ENCODE results near the gene CCDC63. TPM values are rescaled to one million over a fixed set of nuclear protein-coding genes. Genes with fewer than 3 reads are reported as not detected.

CCDC63 gene
- total RNA-seq, 1 experiment from 2014 or later, result not detected

DNA sequence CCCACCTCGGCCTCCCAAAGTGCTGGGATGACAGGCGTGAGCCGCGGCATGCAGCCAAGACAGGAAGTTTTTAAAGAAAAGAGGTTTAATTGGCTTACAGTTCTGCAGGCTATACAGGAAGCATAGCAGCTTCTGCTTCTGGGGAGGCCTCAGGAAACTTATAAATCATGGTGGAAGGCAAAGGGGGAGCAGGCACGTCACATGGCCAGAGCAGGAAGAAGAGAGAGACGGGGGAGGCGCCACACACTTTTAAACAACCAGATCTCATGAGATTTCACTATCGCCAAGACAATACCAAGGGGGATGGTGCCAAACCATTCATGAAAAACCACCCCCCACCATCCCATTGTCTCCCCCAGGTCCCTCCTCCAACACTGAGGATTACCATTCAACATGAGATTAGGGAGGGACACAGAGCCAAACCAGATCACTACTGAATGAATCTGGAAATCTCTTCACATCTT, 14.1 kb downstream of the CCDC63 start:
- Histone ChIP-seq H3K27me3 (no peaks in the 10 kb centered on the region), H3K36me3 (no peaks in the 10 kb centered on the region), H3K4me3 (no peak overlapping the region), H3K9me3 (no peaks in the 10 kb centered on the region)
- no peak for DNase-seq

- H3K27me3 ChIP-seq, result no peaks in the 10 kb centered on the region
- no peaks in the 10 kb centered on the region for H3K9me3 ChIP-seq
- no peak overlapping the region for H3K4me3 ChIP-seq
- no peaks in the 10 kb centered on the region for H3K36me3 ChIP-seq
- DNase-seq, result no peak
Observed at GRCh38 chr12:110861729-110862128, 14.9 kb downstream of the CCDC63 start.

DNA sequence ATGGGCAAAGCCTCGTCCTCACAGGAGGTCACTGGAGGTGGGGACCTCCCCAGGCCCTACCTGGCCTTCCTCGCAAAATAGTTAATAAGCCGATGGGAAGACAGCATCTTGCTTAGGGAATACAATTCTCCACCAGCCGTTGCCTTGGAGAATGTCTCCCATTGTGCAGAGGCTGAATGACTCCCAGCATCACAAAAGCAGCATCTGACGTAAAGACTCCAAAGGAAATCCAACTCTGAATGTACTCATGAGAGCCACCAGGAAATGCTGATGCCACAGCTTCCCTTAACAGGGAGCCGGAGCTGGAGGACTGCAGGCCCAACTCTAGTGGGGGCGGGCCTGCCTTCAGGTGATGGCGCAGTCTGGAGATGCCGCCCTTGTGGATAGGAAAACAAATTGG, 15.5 kb downstream of the CCDC63 start:
- Histone ChIP-seq H3K9me3 (no peaks in the 10 kb centered on the region), H3K36me3 (no peaks in the 10 kb centered on the region), H3K4me3 (no peak overlapping the region), H3K27me3 (no peaks in the 10 kb centered on the region)
- DNase-seq, result no peak

DNA sequence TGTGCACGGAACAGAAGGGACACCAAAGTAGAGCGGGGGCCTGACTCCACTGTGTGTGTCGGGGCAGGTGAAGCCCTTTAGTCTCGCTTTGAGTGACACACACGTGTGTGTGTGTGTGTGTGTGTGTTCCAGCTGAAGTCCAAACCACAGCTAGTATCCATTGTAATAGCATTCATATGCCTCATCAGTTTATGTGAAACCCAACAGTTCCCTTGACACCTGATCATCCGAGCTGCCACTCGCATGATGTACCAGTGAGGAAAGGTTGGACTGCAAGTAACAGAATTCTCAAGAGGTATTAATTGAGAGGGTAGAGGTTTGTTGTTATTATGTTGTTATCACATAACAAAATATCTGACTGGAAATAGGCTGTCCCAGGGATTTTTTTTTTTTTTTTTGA, 16.4 kb downstream of the CCDC63 start:
- Histone ChIP-seq H3K27me3 (no peaks in the 10 kb centered on the region), H3K4me3 (no peak overlapping the region), H3K36me3 (no peaks in the 10 kb centered on the region), H3K9me3 (no peaks in the 10 kb centered on the region)
- no peak for DNase-seq

DNA sequence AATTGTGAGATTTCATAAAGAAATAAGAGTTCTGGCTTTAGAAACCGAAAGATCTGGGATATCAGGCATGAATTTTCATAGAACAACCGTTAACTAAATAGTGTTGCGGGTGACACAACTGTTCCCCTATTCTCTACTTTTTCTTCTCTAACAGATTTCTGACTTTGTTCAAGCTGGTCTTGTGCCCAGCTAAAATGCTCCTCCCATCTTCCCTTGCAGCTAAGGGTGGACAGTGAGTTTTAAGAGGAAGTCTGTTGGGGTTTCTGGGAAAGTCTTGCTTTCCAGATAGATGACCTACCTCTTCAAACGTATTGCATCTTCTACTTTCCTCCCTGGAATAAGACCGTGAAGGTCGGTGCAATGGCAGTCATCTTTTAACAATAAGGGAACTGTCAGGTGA, 18.7 kb downstream of the CCDC63 start:
- DNase-seq, result no peak
- Histone ChIP-seq H3K36me3 (no peaks in the 10 kb centered on the region), H3K4me3 (no peak overlapping the region), H3K27me3 (peaks cover 6% of the 10 kb centered on the region; the same call in 1 of the 2 replicates), H3K9me3 (no peaks in the 10 kb centered on the region)

DNA sequence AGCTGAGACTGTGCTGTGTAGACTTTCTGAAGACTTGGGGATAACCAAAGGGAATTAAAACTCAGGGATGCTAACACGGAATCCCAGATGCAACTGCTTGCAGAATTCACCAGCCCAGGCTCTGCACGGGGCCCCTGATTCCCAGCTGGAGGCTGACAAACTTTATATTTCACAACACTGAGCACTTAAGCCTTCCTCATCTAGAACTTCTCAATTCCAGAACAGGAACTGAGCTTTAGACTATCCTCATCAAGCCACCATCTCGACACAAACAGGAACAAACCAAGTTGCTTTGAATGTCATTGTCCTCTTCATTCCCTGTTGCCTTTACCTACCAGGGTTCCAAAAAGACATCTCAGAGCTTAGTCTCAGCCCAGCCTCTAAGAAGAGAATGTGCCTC, 22.2 kb downstream of the CCDC63 start:
- no peaks in the 10 kb centered on the region for H3K9me3 ChIP-seq
- peaks cover 6% of the 10 kb centered on the region; the same call in 1 of the 2 replicates for H3K27me3 ChIP-seq
- no peak overlapping the region for H3K4me3 ChIP-seq
- DNase-seq, result no peak
- no peaks in the 10 kb centered on the region for H3K36me3 ChIP-seq

DNA sequence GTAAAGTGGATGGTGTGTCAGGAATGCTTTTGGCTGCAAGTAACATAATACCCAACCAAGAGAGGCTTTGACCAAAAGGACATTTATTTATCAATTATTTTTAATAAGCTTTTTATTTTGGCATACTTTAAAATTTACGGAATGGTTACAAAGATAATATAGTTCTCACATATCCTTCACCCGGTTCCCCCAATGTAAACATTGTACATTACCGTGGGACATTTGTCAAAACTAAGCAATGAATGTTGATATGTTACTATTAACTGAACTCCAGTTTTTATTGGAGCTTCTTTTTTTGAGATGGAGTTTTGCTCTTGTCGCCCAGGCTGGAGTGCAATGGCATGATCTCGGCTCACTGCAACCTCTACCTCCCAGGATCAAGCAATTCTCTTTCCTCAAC, 23.0 kb downstream of the CCDC63 start:
- Histone ChIP-seq H3K36me3 (no peaks in the 10 kb centered on the region), H3K9me3 (no peaks in the 10 kb centered on the region), H3K4me3 (no peak overlapping the region), H3K27me3 (peaks cover 6% of the 10 kb centered on the region; the same call in 1 of the 2 replicates)
- DNase-seq, result no peak

DNA sequence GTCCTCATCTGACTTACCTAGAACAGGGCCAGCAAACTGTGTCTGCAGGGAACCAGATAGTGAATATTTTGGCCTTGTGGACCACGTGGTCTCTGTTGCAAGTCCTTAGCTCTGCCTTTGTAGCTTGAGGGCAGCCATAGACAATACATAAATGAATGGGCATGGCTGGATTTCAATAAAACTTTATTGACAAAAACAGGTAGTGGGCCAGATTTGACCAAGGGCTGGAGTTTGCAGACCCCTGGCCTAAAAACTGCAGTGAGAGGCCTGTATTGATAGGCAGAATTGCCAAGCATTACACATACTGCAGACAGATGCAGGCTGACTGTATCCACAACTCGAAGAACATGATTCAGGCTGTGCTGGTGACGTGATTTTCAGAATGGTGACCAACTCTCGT, 25.3 kb downstream of the CCDC63 start:
- H3K36me3 ChIP-seq, result no peaks in the 10 kb centered on the region
- H3K4me3 ChIP-seq, result no peak overlapping the region
- no peaks in the 10 kb centered on the region for H3K9me3 ChIP-seq
- H3K27me3 ChIP-seq, result peaks cover 6% of the 10 kb centered on the region; the same call in 1 of the 2 replicates
- DNase-seq, result no peak

DNA sequence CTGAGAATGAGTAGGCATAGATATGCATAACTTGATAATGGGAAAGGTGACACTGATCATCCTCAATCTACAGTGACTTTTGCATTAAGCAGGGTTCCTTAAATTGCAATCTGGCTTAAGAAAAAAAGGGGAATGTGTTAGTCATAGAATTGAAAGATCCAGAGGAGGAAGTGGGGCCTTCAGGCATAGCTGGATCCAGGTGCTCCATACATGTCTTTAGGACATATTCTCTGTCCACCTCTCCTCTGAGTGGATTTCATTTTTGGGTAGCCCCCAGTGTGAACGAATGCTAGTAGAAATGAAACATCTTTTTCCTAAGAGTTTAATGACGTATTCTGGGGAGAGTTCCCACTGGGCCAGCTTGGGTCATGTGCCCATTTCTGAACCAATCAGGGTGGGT, 27.6 kb downstream of the CCDC63 start:
- H3K36me3 ChIP-seq, result no peaks in the 10 kb centered on the region
- no peaks in the 10 kb centered on the region; the same call in 1 of the 2 replicates for H3K27me3 ChIP-seq
- H3K9me3 ChIP-seq, result no peaks in the 10 kb centered on the region
- DNase-seq, result no peak
- H3K4me3 ChIP-seq, result no peak overlapping the region

DNA sequence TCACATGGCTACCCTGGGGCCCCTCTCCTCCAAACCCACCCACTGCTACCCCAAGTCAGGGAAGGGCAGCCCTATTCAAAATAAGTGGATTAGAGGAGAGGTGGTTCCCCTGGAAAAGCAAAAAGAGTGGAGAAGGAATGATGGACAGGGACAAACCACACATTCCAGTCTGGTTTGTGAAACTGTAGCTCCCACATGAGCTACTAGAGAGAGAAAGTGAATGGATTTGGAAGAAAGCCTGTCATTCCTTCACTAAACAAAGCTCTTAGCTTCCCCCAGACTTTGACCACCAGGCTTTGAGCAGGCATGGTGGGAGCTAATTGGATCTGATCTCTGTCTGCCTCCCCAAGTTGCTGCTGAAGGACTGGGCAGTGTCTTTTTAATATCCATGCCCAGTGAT, 28.0 kb downstream of the CCDC63 start:
- Histone ChIP-seq H3K36me3 (no peaks in the 10 kb centered on the region), H3K9me3 (no peaks in the 10 kb centered on the region), H3K27me3 (no peaks in the 10 kb centered on the region; the same call in 1 of the 2 replicates), H3K4me3 (no peak overlapping the region)
- DNase-seq, result no peak

DNA sequence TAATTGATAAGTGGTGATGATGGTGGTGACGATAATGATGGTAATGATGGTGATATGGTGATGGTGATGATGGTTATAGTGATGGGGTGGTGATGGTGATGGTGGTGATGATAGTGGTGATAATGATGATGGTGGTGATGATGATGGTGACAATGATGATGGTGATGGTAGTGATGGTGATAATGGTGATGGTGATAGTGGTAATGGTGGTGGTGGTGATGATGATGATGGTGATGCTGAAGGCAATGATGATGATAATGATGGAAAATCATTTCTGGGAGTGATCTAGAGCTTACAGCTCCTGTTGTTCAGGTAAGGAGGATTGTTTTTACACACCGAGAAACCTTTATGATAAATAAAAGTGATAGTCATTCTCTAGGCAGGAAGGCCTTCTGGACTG, 33.9 kb downstream of the CCDC63 start:
- Histone ChIP-seq H3K36me3 (no peaks in the 10 kb centered on the region), H3K27me3 (no peaks in the 10 kb centered on the region), H3K4me3 (no peak overlapping the region), H3K9me3 (no peaks in the 10 kb centered on the region)
- no peak for DNase-seq

- no peaks in the 10 kb centered on the region for H3K9me3 ChIP-seq
- H3K4me3 ChIP-seq, result no peak overlapping the region
- H3K36me3 ChIP-seq, result no peaks in the 10 kb centered on the region
- no peaks in the 10 kb centered on the region for H3K27me3 ChIP-seq
- no peak for DNase-seq
Observed at GRCh38 chr12:110883251-110883650, 36.5 kb downstream of the CCDC63 start.

GRCh38 chr12:110885152-110885840, 38.5 kb downstream of the CCDC63 start:
- Histone ChIP-seq H3K27me3 (no peaks in the 10 kb centered on the region), H3K9me3 (no peaks in the 10 kb centered on the region), H3K4me3 (no peak overlapping the region), H3K36me3 (no peaks in the 10 kb centered on the region)
- no peak for DNase-seq

DNA sequence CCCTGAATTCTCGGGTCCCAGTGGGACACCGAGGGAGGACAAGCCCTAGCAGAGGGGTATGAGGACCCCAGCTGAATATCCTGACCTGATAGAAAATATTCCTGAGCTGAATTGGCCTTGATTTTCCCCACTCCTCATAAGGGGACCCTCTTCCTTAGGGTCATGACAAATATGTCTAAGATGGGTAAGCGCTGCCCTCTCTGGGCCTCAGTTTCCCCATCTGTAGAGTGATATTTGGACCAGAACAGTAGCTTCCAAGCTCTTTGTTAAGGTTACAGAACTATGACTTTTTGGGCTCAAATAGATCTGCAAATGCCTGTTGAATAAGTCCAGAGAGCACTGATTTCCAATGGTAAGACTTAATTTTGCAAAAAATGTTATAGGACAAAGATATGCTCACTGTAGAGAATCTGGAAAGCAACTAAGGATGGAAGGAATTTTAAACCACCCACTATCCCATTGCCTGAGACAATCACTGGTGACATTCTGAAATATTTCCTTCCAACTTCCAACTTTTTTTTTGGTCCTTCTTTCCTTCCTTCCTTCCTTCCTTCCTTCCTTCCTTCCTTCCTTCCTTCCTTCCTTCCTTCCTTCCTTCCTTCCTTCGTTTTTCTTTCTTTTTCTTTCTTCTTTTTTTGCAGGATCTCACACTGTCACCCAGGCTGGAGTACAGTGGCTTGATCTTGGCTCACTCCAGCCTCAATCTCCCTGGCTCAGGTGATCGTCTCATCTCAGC, 41.6 kb downstream of the CCDC63 start:
- DNase-seq, result no peak
- Histone ChIP-seq H3K36me3 (no peaks in the 10 kb centered on the region), H3K9me3 (no peaks in the 10 kb centered on the region), H3K4me3 (no peak overlapping the region), H3K27me3 (no peaks in the 10 kb centered on the region)

GRCh38 chr12:110889361-110889760, 42.6 kb downstream of the CCDC63 start:
- H3K27me3 ChIP-seq, result no peaks in the 10 kb centered on the region
- H3K4me3 ChIP-seq, result no peak overlapping the region
- H3K36me3 ChIP-seq, result no peaks in the 10 kb centered on the region
- DNase-seq, result no peak
- no peaks in the 10 kb centered on the region for H3K9me3 ChIP-seq

- DNase-seq, result no peak
- Histone ChIP-seq H3K36me3 (no peaks in the 10 kb centered on the region), H3K4me3 (no peak overlapping the region), H3K9me3 (no peaks in the 10 kb centered on the region), H3K27me3 (no peaks in the 10 kb centered on the region)
Observed at GRCh38 chr12:110893956-110894355, 47.2 kb downstream of the CCDC63 start.

GRCh38 chr12:110896559-110896958, 49.8 kb downstream of the CCDC63 start:
- Histone ChIP-seq H3K9me3 (no peaks in the 10 kb centered on the region), H3K36me3 (no peaks in the 10 kb centered on the region), H3K4me3 (no peak overlapping the region), H3K27me3 (no peaks in the 10 kb centered on the region)
- DNase-seq, result no peak

GRCh38 chr12:110901401-110901800, 54.6 kb downstream of the CCDC63 start:
- no peaks in the 10 kb centered on the region for H3K36me3 ChIP-seq
- H3K27me3 ChIP-seq, result no peaks in the 10 kb centered on the region
- no peak overlapping the region for H3K4me3 ChIP-seq
- DNase-seq, result no peak
- no peaks in the 10 kb centered on the region for H3K9me3 ChIP-seq
